WTC11 (cell line): Measurements from ENCODE around the gene PCSK4. TPM values are rescaled to one million over a fixed set of nuclear protein-coding genes. Genes with fewer than 3 reads are reported as not detected.

Experiments used
- ATAC-seq: fragments of 200-7000 bp; cut with Tn5 transposase; 2 replicates; pipeline ENCODE4 v1.10.0; 2021; ENCODE audit warnings: mild to moderate bottlenecking, moderate library complexity
- CTCF ChIA-PET: fragments of 300-600 bp; sonication (Branson Sonifier 250); formaldehyde crosslinking; loops from one replicate; lab custom pipeline; 2021; ENCODE audit warnings: antibody characterized with exemption; lab: Charles Lee
- POLR2A ChIA-PET: fragments of 350-600 bp; sonication (Branson Sonifier 250); formaldehyde crosslinking; loops from one replicate; lab custom pipeline; 2021; ENCODE audit warnings: antibody characterized with exemption; lab: Charles Lee
- DNase-seq: peaks from one replicate; pipeline ENCODE4 v3.0.0; 2021; ENCODE audit warnings: low spot score
- H3K27ac Mint-ChIP-seq: 2 replicates; pipeline ENCODE4 v1.8.0; 2021; ENCODE audit warnings: mixed read lengths
- H3K27me3 Mint-ChIP-seq: 2 replicates; pipeline ENCODE4 v1.8.0; 2021; ENCODE audit warnings: low read depth, mild to moderate bottlenecking, moderate library complexity, mixed read lengths
- H3K36me3 Mint-ChIP-seq: 2 replicates; pipeline ENCODE4 v1.8.0; 2021; ENCODE audit warnings: mixed read lengths
- H3K4me1 Mint-ChIP-seq: 2 replicates; pipeline ENCODE4 v1.8.0; 2022; ENCODE audit warnings: mixed read lengths
- H3K4me3 Mint-ChIP-seq: 2 replicates; pipeline ENCODE4 v1.8.0; 2021; ENCODE audit warnings: mild to moderate bottlenecking, moderate library complexity, mixed read lengths
- H3K9me3 Mint-ChIP-seq: 2 replicates; pipeline ENCODE4 v1.8.0; 2021; ENCODE audit warnings: mixed read lengths
- ATF3 ChIP-seq: sonication (generic); formaldehyde crosslinking; conservative IDR thresholded peaks from 2 replicates; pipeline ENCODE4 v1.8.1; 2022; ENCODE audit warnings: mild to moderate bottlenecking, missing genetic modification reagents
- CDX4 ChIP-seq: fragments of 250-450 bp; sonication (Bioruptor Pico); IDR thresholded peaks from 2 replicates; pipeline ENCODE4 v1.9.0; 2021; ENCODE audit warnings: moderate library complexity, mild to moderate bottlenecking, inconsistent platforms, borderline replicate concordance
- ELF4 ChIP-seq: sonication (generic); formaldehyde crosslinking; IDR thresholded peaks from 2 replicates; pipeline ENCODE4 v1.8.1; 2022; ENCODE audit warnings: low read depth, mild to moderate bottlenecking, moderate library complexity, missing genetic modification reagents
- ESRRA ChIP-seq: sonication (generic); formaldehyde crosslinking; IDR thresholded peaks from 2 replicates; pipeline ENCODE4 v1.8.1; 2022; ENCODE audit warnings: mild to moderate bottlenecking, missing genetic modification reagents, borderline replicate concordance
- ETV6 ChIP-seq: sonication (generic); formaldehyde crosslinking; IDR thresholded peaks from 2 replicates; pipeline ENCODE4 v1.8.1; 2022; ENCODE audit warnings: mild to moderate bottlenecking, missing genetic modification reagents
- HMGA2 ChIP-seq: fragments of 250-450 bp; sonication (Bioruptor Pico); IDR thresholded peaks from 2 replicates; pipeline ENCODE4 v1.4.0; 2021; ENCODE audit warnings: mild to moderate bottlenecking, moderate library complexity
- HMGXB4 ChIP-seq: sonication (generic); formaldehyde crosslinking; IDR thresholded peaks from 2 replicates; pipeline ENCODE4 v1.8.1; 2023; ENCODE audit warnings: mild to moderate bottlenecking, moderate library complexity, missing genetic modification reagents
- JAZF1 ChIP-seq: fragments of 250-450 bp; sonication (Bioruptor Pico); IDR thresholded peaks from 2 replicates; pipeline ENCODE4 v1.9.0; 2021; ENCODE audit warnings: moderate library complexity, mild to moderate bottlenecking, inconsistent platforms
- NFYB ChIP-seq: sonication (generic); formaldehyde crosslinking; conservative IDR thresholded peaks from 2 replicates; pipeline ENCODE4 v1.8.0; 2022; ENCODE audit warnings: low read depth, missing genetic modification reagents
- NR1H2 ChIP-seq: sonication (generic); formaldehyde crosslinking; IDR thresholded peaks from 2 replicates; pipeline ENCODE4 v1.9.0; 2021; ENCODE audit warnings: mild to moderate bottlenecking, moderate library complexity, missing genetic modification reagents
- RELA ChIP-seq: sonication (generic); formaldehyde crosslinking; IDR thresholded peaks from 2 replicates; pipeline ENCODE4 v1.8.1; 2022; ENCODE audit warnings: missing genetic modification reagents, mild to moderate bottlenecking, borderline replicate concordance
- TEAD1 ChIP-seq: sonication (generic); formaldehyde crosslinking; IDR thresholded peaks from 2 replicates; pipeline ENCODE4 v1.8.0; 2022; ENCODE audit warnings: mild to moderate bottlenecking, missing genetic modification reagents
- TP53 ChIP-seq: sonication (generic); formaldehyde crosslinking; IDR thresholded peaks from 2 replicates; pipeline ENCODE4 v1.8.1; 2023; ENCODE audit warnings: mild to moderate bottlenecking, missing genetic modification reagents
- ZNF263 ChIP-seq: sonication (generic); formaldehyde crosslinking; IDR thresholded peaks from 2 replicates; pipeline ENCODE4 v1.8.1; 2022; ENCODE audit warnings: low read depth, mild to moderate bottlenecking, moderate library complexity, missing genetic modification reagents
- ZNF396 ChIP-seq: fragments of 250-450 bp; sonication (Bioruptor Pico); IDR thresholded peaks from 2 replicates; pipeline ENCODE4 v1.8.0; 2021; ENCODE audit warnings: mild to moderate bottlenecking, moderate library complexity, borderline replicate concordance
- ZNF512 ChIP-seq: sonication (generic); formaldehyde crosslinking; IDR thresholded peaks from 2 replicates; pipeline ENCODE4 v1.8.1; 2022; ENCODE audit warnings: missing genetic modification reagents, borderline replicate concordance
- ZNF671 ChIP-seq: fragments of 250-450 bp; sonication (Bioruptor Pico); IDR thresholded peaks from 2 replicates; pipeline ENCODE4 v1.8.0; 2021; ENCODE audit warnings: mild to moderate bottlenecking
- ZSCAN18 ChIP-seq: fragments of 250-450 bp; sonication (Bioruptor Pico); IDR thresholded peaks from 2 replicates; pipeline ENCODE4 v2.1.2; 2022; ENCODE audit warnings: mild to moderate bottlenecking, moderate library complexity
- total RNA-seq: library from RNA; stranded (reverse); gene quantifications from 3 replicates; pipeline ENCODE4 v1.2.3, GENCODE V29; 2021
- TF ChIP-seq, protein P1 (sequence below): sonication (generic); formaldehyde crosslinking; IDR thresholded peaks from 2 replicates; pipeline ENCODE4 v1.8.0; 2022; ENCODE audit warnings: missing genetic modification reagents
- TF ChIP-seq, protein P2 (sequence below): sonication (generic); formaldehyde crosslinking; IDR thresholded peaks from 2 replicates; pipeline ENCODE4 v1.8.1; 2023; ENCODE audit warnings: mild to moderate bottlenecking, missing genetic modification reagents, moderate library complexity
- TF ChIP-seq, protein P3 (sequence below): sonication (generic); formaldehyde crosslinking; IDR thresholded peaks from 2 replicates; pipeline ENCODE4 v1.8.1; 2022; ENCODE audit warnings: low read depth, mild to moderate bottlenecking, moderate library complexity, missing genetic modification reagents, borderline replicate concordance
- TF ChIP-seq, protein P4 (sequence below): fragments of 250-450 bp; sonication (Bioruptor Pico); IDR thresholded peaks from 2 replicates; pipeline ENCODE4 v1.9.0; 2021; ENCODE audit warnings: mild to moderate bottlenecking

The PCSK4 gene
- total RNA-seq, 1 experiment from 2014 or later = 22.4 TPM

DNA sequence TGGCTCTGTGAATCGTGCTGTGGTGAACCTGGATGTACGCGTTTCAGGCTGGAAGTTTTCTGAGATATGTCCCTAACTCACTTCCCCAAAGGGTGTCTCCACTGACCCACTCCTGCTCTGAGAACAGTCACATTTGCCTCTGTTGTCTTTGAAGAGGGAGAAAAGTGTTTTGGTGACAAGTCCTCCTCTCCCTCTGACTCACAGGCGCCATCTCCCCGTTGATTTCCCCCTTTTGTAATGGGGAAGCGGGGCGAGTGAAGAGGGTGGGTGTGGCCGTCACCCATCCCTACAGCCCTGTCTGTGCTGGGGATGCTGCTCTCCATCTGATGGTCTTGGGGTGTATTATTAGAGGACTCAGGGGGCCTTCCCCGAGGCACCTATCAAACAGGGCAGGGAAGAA is 30.7 kb downstream of the PCSK4 start:
- no peak overlapping the region for H3K27ac Mint-ChIP-seq

GRCh38 chr19:1457892-1458291 is 32.3 kb downstream of the PCSK4 start:
- Mint-ChIP-seq H3K4me3 (no peak overlapping the region), H3K27me3 (peaks cover 35% of the 10 kb centered on the region), H3K36me3 (no peaks in the 10 kb centered on the region), H3K9me3 (no peaks in the 10 kb centered on the region), H3K4me1 (peaks cover 6% of the 10 kb centered on the region; the same call in 1 of the 2 replicates), H3K27ac (no peak overlapping the region)
- ChIA-PET POLR2A (no interaction called here), CTCF (interaction anchor here (0.6 to 5.2 kb wide), 5 partner anchors 9 to 70 kb away, joined by 3 to 76 read pairs (median 6); partner anchors contain the start of gene REEP6)
- ATAC-seq (no peak), DNase-seq (no peak)
- TF ChIP-seq ZSCAN18 (CRISPR knock-in tag) (no peak), HMGXB4 (CRISPR knock-in tag) (no peak), NR1H2 (CRISPR knock-in tag) (no peak), HMGA2 (CRISPR knock-in tag) (no peak), CDX4 (CRISPR knock-in tag) (no peak), ETV6 (CRISPR knock-in tag) (no peak), ZNF671 (no peak)
- TF ChIP-seq, protein P1, sequence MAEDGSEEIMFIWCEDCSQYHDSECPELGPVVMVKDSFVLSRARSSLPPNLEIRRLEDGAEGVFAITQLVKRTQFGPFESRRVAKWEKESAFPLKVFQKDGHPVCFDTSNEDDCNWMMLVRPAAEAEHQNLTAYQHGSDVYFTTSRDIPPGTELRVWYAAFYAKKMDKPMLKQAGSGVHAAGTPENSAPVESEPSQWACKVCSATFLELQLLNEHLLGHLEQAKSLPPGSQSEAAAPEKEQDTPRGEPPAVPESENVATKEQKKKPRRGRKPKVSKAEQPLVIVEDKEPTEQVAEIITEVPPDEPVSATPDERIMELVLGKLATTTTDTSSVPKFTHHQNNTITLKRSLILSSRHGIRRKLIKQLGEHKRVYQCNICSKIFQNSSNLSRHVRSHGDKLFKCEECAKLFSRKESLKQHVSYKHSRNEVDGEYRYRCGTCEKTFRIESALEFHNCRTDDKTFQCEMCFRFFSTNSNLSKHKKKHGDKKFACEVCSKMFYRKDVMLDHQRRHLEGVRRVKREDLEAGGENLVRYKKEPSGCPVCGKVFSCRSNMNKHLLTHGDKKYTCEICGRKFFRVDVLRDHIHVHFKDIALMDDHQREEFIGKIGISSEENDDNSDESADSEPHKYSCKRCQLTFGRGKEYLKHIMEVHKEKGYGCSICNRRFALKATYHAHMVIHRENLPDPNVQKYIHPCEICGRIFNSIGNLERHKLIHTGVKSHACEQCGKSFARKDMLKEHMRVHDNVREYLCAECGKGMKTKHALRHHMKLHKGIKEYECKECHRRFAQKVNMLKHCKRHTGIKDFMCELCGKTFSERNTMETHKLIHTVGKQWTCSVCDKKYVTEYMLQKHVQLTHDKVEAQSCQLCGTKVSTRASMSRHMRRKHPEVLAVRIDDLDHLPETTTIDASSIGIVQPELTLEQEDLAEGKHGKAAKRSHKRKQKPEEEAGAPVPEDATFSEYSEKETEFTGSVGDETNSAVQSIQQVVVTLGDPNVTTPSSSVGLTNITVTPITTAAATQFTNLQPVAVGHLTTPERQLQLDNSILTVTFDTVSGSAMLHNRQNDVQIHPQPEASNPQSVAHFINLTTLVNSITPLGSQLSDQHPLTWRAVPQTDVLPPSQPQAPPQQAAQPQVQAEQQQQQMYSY = no peak
- TF ChIP-seq, protein P2, sequence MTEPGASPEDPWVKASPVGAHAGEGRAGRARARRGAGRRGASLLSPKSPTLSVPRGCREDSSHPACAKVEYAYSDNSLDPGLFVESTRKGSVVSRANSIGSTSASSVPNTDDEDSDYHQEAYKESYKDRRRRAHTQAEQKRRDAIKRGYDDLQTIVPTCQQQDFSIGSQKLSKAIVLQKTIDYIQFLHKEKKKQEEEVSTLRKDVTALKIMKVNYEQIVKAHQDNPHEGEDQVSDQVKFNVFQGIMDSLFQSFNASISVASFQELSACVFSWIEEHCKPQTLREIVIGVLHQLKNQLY (CRISPR knock-in tag) = no peak

More for the DNA sequence above, 30.7 kb downstream of the PCSK4 start:
- TF ChIP-seq TEAD1 (CRISPR knock-in tag) (no peak), ELF4 (no peak), TP53 (CRISPR knock-in tag) (no peak), JAZF1 (CRISPR knock-in tag) (no peak), ATF3 (CRISPR knock-in tag) (no peak), ZNF263 (CRISPR knock-in tag) (no peak), RELA (no peak), ZNF396 (CRISPR knock-in tag) (no peak), NFYB (CRISPR knock-in tag) (no peak), ZNF512 (CRISPR knock-in tag) (no peak), ESRRA (CRISPR knock-in tag) (no peak)
- TF ChIP-seq, protein P3, sequence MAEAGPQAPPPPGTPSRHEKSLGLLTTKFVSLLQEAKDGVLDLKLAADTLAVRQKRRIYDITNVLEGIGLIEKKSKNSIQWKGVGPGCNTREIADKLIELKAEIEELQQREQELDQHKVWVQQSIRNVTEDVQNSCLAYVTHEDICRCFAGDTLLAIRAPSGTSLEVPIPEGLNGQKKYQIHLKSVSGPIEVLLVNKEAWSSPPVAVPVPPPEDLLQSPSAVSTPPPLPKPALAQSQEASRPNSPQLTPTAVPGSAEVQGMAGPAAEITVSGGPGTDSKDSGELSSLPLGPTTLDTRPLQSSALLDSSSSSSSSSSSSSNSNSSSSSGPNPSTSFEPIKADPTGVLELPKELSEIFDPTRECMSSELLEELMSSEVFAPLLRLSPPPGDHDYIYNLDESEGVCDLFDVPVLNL (CRISPR knock-in tag) = no peak
- TF ChIP-seq, protein P4, sequence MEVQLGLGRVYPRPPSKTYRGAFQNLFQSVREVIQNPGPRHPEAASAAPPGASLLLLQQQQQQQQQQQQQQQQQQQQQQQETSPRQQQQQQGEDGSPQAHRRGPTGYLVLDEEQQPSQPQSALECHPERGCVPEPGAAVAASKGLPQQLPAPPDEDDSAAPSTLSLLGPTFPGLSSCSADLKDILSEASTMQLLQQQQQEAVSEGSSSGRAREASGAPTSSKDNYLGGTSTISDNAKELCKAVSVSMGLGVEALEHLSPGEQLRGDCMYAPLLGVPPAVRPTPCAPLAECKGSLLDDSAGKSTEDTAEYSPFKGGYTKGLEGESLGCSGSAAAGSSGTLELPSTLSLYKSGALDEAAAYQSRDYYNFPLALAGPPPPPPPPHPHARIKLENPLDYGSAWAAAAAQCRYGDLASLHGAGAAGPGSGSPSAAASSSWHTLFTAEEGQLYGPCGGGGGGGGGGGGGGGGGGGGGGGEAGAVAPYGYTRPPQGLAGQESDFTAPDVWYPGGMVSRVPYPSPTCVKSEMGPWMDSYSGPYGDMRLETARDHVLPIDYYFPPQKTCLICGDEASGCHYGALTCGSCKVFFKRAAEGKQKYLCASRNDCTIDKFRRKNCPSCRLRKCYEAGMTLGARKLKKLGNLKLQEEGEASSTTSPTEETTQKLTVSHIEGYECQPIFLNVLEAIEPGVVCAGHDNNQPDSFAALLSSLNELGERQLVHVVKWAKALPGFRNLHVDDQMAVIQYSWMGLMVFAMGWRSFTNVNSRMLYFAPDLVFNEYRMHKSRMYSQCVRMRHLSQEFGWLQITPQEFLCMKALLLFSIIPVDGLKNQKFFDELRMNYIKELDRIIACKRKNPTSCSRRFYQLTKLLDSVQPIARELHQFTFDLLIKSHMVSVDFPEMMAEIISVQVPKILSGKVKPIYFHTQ = no peak
- ATAC-seq (no peak), DNase-seq (no peak)
- ChIA-PET CTCF (interaction anchor here (0.8 to 2.8 kb wide), 2 partner anchors 15 to 64 kb away, joined by 3 to 14 read pairs; partner anchors contain the start of gene PLK5), POLR2A (no interaction called here)
- H3K9me3 Mint-ChIP-seq = no peaks in the 10 kb centered on the region
- peaks cover 3% of the 10 kb centered on the region; the same call in 1 of the 2 replicates for H3K4me1 Mint-ChIP-seq
- H3K4me3 Mint-ChIP-seq = no peak overlapping the region
- H3K36me3 Mint-ChIP-seq = no peaks in the 10 kb centered on the region
- H3K27me3 Mint-ChIP-seq = peaks cover 38% of the 10 kb centered on the region
